GM18868 (cell line): ENCODE data around the gene DCLK1.
"Not testable (repeated sequence)": the region's sequence is repeated elsewhere in the genome, so short reads cannot be mapped to it uniquely, and the experiment has no call there.

ENCODE experiments used
- ATAC-seq: cut with Tn5 transposase; IDR thresholded peaks from one replicate; pipeline ENCODE4 v1.9.1; 2021; ENCODE audit warnings: mild to moderate bottlenecking, moderate library complexity; ENCODE audit not compliant: unreplicated experiment

DCLK1 gene

GRCh38 chr13:36131931-36132297 lies 732 bp upstream of the DCLK1 start:
- no peak for ATAC-seq

GRCh38 chr13:36130552-36131221 lies 495 bp downstream of the DCLK1 start:
- no peak for ATAC-seq

- ATAC-seq = no peak
These were observed 1.0 kb downstream of the DCLK1 start for GRCh38 chr13:36130193-36130551.

- ATAC-seq = no peak
These were observed 1.6 kb downstream of the DCLK1 start for GRCh38 chr13:36129539-36129938.

DNA sequence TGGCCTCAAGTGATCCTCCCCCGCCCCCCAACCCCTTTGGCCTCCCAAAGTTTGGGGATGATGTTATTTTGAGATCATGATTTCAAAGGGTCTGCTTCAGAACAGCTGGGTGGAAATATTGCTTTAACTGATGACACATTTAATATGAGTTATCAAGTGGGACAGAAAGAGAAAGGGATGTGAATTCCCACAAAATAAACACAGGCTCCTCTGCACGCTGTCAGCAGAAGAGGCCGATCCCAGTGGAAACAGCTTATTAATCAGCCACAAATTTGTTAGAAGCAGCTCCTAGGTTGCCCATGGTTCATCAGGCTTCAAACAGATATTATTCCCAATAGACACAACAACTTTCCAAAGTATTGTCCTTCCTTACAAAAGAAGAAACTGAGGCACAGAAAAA lies 4.7 kb downstream of the DCLK1 start:
- no peak for ATAC-seq

GRCh38 chr13:36125841-36126240 lies 5.3 kb downstream of the DCLK1 start:
- ATAC-seq = no peak

GRCh38 chr13:36124236-36124822 lies 6.9 kb downstream of the DCLK1 start:
- ATAC-seq = no peak

DNA sequence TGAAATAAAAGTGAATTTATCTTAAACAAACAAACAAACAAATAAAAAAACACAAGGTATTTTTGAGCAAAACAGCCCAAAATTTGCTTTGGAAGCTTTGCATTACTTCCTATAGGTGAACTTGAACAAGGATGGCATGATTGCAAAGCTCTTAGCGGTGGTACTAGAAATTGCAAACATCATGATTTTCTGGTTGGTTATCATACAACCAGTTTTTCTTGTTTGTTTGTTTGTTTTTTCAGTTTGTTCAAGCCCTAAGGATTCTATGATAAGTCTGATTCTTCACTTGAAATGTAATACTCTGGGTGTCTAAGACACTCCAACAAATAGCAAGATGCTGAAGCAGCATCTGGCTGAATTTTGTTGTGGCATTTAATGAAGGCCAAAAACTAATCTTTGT lies 15.9 kb downstream of the DCLK1 start:
- ATAC-seq = no peak

- no peak for ATAC-seq
These were observed 16.9 kb downstream of the DCLK1 start for GRCh38 chr13:36114233-36114632.

DNA sequence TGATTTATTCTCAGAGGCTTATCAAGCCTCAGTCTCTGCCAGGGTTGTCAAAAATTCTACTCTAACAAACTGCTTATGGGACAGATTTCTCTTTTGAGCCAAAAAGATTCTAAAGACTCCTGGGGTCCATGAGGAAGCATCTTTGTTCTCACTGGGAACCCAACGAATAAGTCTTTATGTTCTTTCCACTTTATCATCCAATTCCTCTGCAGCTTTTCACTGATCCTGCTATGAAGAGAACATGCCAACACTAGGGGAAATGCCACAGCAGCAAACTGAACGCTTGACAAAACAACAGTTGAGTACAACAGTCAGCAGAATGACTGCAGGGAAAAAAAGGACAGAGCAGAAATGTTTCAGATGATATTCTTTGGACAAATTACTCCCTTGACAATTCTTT lies 22.2 kb downstream of the DCLK1 start:
- ATAC-seq = no peak

DNA sequence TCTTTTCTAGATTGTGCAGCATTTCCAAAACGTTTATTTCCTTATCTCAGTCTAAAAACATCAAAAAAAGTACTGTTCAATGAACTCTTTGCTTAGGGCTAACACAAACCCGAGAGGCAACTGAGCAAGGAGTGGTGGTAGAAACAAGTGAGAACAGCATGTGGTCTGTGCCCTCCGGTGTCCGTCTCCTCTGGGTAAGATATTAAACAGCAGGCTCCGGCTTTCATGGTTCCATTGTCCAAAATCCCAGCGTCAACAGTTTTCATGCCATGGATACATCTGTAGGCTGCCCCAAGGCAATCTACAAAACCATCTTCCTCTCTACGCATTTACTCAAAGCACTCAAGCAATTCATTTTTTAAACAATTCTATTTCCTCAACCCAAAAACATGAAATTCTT lies 22.8 kb downstream of the DCLK1 start:
- no peak for ATAC-seq

GRCh38 chr13:36107521-36107920 lies 23.7 kb downstream of the DCLK1 start:
- no peak for ATAC-seq

DNA sequence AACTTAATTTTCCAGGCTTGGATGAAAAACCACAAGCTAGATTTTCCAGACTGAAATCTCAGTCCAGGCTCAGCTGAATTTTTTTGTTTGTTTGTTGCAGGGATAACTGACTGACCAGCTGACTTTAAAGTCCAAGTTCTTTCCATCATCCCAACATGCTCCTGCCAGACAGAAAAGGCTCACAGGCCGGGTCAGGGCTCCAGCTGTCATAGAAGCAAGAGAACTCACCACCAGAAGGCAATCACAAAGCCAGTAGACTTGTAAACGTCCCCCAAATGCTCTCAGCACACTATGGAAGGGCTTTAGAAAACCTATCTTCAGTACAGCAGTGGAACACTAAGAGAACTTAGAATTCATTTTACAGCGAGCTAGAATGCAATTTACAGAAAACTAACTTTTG lies 25.5 kb downstream of the DCLK1 start:
- no peak for ATAC-seq

- ATAC-seq = no peak
These were observed 28.5 kb downstream of the DCLK1 start for GRCh38 chr13:36102721-36103120.

DNA sequence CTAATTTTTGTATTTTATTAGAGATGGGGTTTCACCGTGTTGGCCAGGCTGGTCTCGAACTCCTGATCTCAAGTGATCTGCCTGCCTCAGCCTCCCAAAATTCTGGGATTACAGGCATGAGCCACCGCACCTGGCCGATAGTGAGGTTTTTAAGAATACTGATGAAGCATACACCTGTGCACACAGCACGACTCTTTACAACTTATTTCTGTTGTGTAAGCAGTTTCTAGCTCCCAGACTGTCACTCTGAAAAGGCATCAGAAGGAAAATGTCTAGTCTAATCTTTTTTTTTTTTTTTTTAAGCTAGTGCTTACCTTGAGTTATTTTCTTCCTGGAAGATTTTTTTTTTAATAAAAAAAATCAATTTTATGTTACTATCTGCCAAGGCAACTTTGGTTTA lies 29.3 kb downstream of the DCLK1 start:
- ATAC-seq = not testable (repeated sequence)

GRCh38 chr13:36101157-36101556 lies 30.0 kb downstream of the DCLK1 start:
- no peak for ATAC-seq

DNA sequence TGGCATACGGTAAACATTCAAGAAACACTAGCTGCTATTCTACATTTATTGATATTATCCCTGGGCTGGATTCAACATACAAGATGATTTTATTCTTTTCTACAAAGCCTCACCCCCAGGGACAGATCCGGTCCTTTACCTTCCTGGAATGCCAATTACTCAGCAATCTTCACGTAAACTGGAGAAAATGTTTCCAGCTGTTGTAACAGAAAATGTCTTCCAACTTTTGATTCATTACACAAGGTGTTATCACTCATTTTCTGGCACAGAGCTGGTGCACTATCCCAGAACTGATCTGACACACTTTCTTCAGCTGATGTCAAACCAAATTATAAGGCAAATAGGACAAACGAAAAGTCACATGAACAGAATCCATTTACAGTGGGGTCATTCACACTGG lies 33.1 kb downstream of the DCLK1 start:
- ATAC-seq = no peak

DNA sequence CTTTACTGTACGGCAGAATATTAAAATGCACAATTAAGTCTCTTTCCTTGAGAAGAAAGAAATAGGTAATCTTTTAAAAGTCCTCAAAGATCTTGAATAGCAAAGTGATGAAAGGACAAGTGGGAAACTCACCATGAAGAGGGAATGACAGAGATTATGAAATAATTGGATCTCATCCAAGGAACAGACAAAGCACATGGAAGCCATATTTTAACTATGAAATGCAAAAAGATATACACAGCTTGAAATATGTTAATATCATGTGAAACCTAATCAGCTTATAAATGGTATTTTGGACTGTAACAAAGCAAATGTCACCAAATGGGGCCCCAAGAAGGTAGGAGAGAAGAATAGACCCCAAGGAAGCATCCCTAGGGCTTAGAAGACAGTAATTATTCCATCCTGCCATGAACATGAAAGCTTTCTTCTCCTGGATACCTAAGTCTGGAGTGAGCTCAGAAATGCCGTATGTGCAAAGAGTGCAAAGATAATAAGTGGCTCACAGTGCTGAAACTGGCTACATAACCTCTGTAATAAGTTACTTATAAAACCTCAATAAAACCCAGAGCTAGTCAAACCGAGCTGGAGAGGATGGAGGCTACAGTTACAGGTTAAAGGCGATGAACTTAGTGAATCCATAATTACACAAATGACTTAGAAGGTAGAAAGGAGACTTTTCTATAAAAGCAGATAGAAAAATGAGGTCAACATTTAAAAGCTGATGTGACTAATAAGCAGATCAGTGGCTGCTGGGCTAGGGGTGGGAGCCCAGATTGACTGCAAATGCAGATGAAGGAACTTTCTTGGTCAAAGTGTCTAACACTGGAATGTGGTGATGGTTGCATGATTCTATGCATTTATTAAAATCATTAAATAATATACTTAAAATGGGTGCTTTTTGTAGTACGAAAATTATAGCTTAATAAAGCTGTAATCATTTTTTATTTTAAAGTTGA lies 34.4 kb downstream of the DCLK1 start:
- ATAC-seq = no peak

GRCh38 chr13:36094478-36094877 lies 36.7 kb downstream of the DCLK1 start:
- ATAC-seq = no peak

GRCh38 chr13:36090592-36090991 lies 40.6 kb downstream of the DCLK1 start:
- ATAC-seq = no peak

DNA sequence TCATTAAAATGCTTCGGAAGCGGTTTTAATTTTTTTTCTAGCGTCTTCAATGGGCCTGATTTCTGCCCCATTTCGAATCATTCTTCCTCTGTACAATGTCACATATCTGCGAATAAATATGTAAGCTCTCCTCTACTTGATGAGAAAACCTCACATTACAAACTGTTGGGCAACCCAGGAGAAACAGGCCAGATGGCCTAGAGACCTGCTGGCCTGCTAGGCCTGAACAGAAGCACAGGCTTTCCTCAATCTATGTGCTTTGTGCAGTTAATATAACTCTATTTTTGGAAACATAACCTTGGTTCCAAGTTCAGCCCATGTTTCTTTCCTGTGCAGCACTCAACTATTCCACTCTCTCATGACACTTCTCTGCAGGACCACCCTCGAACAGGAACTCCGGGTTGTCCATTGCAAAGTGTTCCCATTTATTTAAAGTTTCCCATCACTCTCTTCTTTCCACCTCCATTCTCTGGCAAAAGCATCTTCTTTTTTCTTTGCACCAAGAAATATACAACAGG lies 42.0 kb downstream of the DCLK1 start:
- ATAC-seq = no peak

DNA sequence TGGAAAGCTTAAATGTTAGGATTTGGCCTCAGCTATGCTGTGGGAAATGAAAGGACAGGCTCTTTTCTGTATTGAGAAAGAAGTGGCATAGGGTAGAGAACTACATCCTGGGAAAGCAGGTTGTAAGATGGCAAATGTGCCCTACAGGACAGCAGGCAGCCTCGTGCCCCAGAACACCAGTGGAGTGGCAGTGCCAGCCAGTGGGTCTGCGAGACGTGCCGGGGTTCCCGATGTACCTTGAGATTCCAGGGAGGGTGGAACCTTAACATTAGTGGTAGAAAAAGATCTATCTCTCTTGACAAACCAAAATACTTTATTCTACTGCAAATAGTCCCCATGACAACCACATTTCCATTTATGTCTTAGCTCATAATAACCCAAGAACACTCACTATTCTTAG lies 42.7 kb downstream of the DCLK1 start:
- ATAC-seq = no peak
